GM21367 (cell line): ENCODE data around the gene EPHB2.

Source experiments
- ATAC-seq: cut with Tn5 transposase; IDR thresholded peaks from one replicate; pipeline ENCODE4 v1.9.1; 2021; ENCODE audit not compliant: unreplicated experiment

EPHB2 gene

GRCh38 chr1:22721122-22721873 lies 10.7 kb downstream of the EPHB2 start:
- ATAC-seq, result no peak

DNA sequence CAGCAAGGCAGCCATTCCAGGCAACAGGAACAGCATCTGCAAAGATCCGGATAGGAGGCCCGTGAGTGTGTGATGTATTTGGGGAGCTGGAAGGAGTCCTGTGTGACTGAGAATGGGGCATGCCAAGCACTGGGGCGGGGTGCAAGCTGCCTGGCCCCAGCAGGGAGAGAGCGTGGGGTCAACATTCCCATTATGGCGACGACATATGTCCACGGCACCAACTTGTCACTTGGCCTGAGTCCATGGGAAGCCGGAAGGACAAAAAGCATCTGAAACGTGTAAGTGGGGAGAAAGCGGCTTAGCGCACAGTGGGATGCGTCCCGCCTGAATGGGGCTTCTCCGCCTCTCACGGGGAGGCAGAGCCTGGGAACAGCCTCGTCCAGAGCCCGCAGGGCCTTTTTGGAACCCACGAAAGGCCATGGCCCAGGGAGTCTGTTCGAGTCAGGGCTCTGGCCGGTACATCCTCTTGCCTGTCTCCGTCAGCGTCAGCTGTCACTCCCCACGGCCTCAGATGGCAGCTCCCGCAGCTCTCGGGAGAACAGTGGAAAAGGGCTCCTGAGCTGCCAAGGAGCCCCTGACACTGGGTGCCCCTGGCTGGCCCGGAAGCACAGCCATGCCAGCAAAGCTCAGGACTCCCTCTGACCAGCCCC lies 12.4 kb downstream of the EPHB2 start:
- ATAC-seq, result no peak

GRCh38 chr1:22727873-22728272 lies 17.2 kb downstream of the EPHB2 start:
- no peak for ATAC-seq

- ATAC-seq, result no peak
Observed at GRCh38 chr1:22728751-22729399, 18.2 kb downstream of the EPHB2 start.

DNA sequence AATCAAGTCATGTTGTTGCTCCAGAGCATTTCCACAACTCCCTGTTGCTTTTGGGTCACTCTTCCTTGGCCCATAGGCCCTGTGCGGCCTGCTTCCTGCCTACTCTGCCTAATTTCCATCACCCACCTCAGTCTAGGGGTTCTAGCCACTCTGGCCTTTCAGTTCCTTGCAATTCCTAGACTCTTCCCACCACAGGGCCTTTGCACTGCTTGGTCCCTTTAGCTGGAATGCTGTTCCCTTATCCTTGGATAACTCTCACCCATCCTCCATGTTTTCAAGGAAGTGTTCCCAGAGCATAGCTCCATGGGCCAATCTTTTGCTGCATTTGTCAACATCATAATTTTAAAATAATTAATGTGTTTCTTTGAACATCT lies 18.7 kb downstream of the EPHB2 start:
- no peak for ATAC-seq

- no peak for ATAC-seq
Observed at GRCh38 chr1:22729912-22730311, 19.3 kb downstream of the EPHB2 start.

DNA sequence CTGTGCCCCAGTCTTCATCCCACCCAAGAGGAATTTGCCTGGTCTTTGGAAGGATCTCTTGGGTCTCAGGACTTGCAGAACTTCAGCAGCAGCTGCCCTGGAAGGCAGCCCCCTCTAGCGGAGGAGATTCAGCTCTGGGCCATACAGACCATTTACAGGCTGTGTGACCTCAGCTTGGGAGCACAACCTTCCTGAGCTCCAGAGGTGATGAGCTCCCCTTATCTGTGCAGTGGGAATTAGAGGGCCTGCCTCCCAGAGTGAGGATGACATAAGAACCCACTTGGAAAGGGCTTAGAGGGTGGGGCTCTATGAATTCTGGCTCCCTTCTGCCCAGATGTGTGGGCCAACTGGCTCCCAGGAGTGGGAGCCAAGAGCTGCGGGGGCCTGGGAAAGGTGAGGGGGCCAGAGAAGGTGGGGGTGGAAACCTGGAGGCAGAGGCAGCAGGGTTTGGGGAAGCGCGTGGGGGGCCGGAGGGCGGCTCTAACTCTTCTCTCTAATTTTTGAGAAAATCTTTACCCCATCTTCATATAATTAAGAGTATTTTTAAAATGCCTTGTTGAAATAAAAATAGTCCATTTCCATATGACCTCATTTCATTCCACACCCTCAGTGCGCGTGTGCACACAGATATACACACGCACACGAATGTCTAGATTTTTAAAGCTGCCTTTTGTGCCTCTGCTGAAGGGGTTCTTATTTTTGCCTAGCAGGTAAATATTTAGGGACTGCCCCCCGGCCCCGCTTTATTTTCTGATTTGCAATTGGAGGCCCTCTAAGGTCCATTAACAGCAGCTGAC lies 21.5 kb downstream of the EPHB2 start:
- no peak for ATAC-seq

DNA sequence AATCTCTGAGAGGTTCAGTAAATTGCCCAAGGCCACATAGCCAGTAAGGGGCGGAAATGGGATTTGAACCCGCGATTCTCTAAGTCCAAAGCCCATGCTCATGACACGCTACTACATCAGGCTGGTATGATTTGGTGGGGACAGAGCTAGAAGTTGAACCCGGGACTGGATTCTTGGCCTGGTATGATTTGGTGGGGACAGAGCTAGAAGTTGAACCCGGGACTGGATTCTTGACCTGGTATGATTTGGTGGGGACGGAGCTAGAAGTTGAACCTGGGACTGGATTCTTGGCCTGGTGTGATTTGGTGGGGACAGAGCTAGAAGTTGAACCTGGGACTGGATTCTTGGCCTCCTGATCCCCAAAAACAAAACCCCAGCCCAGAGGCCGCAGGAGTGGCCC lies 23.0 kb downstream of the EPHB2 start:
- ATAC-seq, result no peak

- no peak for ATAC-seq
Observed at GRCh38 chr1:22736501-22737080, 26.0 kb downstream of the EPHB2 start.

- ATAC-seq, result no peak
Observed at GRCh38 chr1:22737374-22738068, 26.9 kb downstream of the EPHB2 start.

DNA sequence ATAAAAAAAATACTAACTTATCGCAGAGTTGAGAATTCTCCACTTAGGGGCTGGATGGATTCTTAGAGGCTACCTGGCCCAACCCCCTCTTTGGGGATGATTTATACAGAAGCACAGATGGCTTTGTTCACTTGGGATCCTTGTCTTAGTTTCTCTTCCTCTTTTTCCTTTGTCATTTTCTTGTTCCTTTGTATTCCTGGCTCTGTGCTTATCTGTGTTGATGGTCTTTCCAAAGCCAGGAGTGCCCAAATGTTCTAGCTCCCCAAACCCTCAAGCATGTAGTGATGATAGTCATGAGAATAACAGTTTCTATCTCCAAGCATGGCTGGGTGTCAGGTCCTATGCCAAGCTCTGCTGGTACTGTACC lies 27.4 kb downstream of the EPHB2 start:
- ATAC-seq, result no peak

- no peak for ATAC-seq
Observed at GRCh38 chr1:22738522-22738921, 27.9 kb downstream of the EPHB2 start.

DNA sequence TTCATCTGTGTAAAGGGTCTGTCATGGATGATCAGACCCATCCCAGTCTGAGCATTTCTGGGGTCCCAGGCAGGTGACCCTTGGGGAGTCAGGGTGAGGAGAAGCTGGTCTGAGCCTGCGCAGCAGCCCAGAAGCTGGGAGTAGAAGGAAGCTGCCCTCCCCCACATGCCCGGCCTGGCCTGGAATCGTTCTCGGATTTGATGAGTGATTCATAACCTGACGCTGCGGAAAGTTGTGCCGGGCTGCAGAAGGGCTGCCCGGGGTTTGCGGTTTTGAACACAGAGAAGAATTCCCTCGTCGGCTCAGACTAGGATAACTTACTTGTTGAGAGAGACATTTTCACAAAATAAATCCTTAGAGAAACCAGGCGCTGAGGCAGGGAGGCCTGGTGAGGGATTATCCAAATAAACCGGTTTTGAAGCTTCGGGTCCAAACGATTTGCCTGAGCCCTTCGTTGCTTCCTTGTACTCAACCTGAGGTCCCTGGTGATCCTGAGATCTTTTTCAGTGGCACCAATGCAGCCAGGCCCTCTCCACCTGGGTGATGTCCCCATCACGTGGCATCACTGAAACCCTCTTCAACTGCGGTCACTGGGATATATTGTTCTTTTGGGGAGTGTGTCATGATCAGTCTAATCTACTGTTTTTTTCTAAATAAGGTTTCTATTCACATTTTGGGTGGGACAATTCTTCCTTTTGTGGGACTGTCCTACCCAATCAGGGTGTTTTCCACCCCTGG lies 29.2 kb downstream of the EPHB2 start:
- no peak for ATAC-seq

GRCh38 chr1:22741118-22741517 lies 30.5 kb downstream of the EPHB2 start:
- ATAC-seq, result no peak

GRCh38 chr1:22745669-22746585 lies 35.3 kb downstream of the EPHB2 start:
- no peak for ATAC-seq

DNA sequence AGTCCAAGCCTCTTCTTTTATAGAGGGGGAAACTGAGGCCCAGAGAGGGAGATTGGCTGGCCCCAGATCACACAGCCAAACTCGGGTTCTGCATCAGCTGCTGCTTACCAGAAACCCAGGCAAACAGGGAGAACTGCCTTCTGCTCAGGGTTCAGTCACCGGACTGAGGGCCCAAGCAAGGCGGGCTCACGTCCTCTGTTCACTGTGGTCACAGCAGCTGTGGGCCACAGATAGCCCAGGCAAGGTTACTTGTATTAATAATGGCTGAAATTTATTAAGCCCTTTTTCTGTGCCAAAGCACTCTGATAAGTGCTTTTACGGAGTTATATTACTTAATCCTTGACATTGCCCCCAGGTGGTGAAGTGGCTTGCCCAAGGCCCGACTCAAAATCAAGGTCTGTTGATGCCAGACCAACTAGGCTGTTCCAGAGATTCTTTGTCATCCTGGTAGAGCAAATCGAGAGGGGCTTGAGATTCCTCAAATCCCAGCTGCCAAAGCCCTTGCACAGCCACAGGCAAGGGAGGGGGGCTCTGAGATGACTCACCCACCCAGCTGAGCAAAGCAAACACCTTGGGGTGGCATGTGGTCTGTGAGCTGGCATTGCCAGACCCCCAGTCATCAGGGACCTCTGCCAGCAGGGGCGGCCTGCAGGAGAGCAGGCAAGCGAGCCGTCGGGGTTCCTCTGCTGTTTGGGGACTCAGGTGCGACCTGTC lies 36.5 kb downstream of the EPHB2 start:
- ATAC-seq, result no peak

- ATAC-seq, result no peak
Observed at GRCh38 chr1:22747735-22748073, 37.1 kb downstream of the EPHB2 start.

GRCh38 chr1:22749503-22749902 lies 38.9 kb downstream of the EPHB2 start:
- no peak for ATAC-seq
